UCSD-AML1 (cell line): ENCODE measurements around the gene SRL.
"Not testable (repeated sequence)": the region's sequence is repeated elsewhere in the genome, so short reads cannot be mapped to it uniquely, and the experiment has no call there.

ENCODE experiments used
- DNase-seq: peaks from one replicate; lab custom pipeline; 2025; ENCODE audit not compliant: unreplicated experiment; lab: John Stamatoyannopoulos, UW

SRL gene

GRCh38 chr16:4169415-4169814 lies 72.5 kb downstream of the SRL start:
- no peak for DNase-seq

DNA sequence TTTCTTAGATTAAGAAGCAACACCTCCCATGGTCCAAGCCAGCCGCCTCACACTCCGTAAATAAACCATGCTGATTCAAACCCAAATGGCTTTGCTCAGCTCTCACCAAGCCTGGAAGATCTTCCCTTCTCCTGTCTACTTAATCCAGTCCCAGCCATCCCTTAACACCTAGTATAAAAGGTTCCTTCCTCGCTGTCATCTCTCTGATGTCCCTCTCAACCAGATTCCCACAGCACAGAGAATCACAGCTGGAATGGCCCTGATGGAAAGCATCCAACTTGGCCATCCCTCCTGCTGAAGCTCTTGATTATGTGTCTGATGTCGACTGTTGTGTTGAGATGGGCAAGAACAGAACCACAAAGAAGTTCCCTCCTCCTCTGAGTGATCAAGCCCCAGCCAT lies 75.1 kb downstream of the SRL start:
- no peak for DNase-seq

DNA sequence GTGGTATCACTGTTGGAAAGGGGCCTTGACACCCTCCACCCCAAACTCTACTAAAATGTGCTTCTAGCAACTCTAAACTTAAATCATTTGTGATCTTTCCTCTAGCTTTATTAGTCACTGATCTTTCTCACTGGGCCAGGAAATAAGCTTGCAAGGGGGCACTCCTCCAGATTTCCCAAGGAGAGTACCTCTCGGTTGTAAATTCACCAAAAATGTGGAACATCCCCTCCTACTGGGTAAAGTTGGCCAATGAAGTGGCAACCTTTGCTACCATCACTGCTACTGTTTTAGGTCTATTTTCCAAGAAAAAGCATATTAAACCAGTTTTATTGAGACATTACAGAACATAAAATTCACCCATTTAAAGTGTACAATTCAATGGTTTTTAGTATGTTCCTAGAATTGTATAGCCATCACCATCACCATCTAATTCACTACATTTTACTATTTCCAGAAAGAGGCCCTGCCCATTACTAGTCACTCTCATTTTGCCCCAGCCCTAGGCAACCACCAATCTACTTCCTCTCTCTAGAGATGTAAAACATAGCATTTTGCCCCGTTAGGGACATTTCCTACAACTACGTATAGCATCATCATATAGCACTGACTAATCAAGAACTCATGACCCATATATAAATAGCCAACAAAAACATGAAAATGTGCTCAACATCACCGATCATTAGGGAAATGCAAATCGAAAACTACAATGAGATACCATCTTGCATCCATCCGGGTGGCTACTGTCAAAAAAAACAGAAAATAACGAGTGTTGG lies 81.0 kb downstream of the SRL start:
- DNase-seq, result no peak

DNA sequence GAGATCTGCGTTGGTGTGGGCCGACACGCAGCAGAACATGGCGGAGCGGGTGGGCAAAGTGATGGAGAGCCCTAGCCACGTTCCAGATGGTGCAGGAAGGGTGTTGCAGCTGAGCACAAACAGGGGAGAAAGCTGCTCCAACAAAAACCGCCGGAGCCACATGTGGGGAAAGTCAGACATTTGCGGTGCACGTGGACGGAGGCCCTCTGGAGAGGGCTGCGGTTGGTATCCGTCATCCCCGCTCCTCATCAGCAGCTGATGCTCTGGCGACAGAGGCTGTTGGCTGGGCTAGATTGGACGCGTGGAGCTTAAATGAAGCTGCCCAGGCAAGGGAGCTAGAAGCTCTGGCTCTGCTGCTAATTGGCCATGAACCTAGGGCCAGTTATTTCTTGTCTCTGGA lies 82.2 kb downstream of the SRL start:
- no peak for DNase-seq

DNA sequence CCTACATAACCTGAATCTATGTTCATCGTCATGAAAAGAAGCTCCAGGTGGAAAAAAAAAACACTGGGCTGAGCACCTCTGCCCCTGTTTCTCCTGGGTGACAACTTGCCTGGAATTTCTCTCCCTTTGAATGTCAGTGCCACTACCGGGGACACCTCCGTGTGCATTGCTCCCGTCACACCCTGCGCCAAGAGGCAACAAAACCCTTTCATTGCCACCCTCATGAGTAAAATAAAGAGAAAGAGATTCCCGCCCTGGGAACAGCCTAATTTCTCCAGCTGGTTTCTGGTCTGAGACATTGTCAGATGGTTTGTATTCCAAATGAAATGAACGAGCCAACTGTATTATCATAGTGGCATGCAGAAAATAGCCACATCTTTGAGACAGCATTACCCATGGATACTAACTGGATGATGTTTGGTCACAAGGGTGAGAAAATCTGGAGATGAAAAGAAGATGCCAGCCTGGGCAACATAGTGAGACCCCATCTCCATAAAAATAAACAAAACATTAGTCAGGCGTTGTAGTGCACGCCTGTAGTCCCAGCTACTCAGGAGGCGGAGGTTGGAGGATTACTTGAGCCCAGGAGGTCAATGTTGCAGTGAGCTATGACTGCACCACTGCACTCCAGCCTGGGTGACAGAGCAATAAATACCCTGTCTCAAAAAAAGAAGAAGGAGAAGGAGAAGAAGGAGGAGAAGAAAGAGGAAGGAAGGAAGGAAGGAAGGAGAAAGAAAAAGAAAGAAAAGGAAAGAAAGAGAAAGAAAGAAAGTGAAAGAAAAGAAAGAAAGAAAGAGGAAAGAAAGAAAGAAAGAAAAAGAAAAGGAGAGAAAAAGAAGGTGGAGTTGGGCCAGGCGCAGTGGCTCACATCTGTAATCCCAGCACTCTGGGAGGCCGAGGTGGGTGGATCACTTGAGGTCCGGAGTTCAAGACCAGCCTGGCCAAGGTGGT lies 83.5 kb downstream of the SRL start:
- no peak for DNase-seq

GRCh38 chr16:4157376-4157825 lies 84.5 kb downstream of the SRL start:
- no peak for DNase-seq

DNA sequence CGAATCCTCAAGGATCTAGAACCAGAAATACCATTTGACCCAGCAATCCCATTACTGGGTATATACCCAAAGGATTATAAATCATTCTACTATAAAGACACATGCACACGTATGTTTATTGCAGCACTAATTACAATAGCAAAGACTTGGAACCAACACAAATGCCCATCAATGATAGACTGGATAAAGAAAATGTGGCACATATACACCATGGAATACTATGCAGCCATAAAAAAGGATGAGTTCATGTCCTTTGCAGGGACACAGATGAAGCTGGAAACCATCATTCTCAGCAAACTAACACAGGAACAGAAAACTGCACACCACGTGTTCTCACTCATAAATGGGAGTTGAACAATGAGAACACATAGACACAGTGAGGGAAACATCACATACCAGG lies 85.4 kb downstream of the SRL start:
- DNase-seq, result not testable (repeated sequence)

DNA sequence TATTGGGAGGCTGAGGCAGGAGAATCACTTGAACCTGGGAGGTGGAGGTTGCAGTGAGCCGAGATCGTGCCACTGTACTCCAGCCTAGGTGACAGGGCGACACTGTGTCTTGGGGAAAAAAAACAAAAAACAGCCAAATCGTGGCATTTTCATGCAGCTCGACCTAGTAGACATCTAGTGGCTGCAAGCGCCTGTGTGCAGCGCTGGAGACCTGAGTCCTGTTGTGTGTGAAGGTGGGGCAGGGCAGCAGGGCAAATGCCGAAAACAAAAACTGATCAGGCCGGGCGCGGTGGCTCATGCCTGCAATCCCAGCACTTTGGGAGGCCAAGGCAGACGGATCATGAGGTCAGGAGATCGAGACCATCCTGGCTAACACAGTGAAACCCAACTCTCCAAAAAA lies 88.5 kb downstream of the SRL start:
- not testable (repeated sequence) for DNase-seq

GRCh38 chr16:4152267-4152666 lies 89.6 kb downstream of the SRL start:
- no peak for DNase-seq

GRCh38 chr16:4147236-4147635 lies 94.6 kb downstream of the SRL start:
- no peak for DNase-seq

DNA sequence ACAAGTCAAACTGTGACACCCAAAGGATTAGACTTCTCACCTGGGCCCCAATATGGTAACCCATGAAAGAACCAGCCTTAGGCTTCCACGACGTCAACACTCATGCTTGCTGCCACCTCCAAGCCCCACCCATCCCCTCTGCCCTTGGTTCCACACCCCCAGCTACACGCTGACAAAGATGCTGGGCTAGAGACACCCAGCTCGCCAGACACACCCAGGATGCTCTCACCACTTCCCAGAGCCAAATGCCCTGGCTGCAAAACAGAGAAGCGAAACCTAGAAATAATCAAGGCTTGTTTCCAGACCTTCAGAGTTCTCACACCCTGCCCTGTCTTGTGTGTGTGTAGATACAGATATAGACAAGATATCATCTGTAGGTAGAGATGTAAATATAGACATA lies 99.6 kb downstream of the SRL start:
- DNase-seq, result no peak

- no peak for DNase-seq
Measured at GRCh38 chr16:4141604-4142003, 100.3 kb downstream of the SRL start.

- no peak for DNase-seq
Measured at GRCh38 chr16:4140652-4141051, 101.2 kb downstream of the SRL start.

DNA sequence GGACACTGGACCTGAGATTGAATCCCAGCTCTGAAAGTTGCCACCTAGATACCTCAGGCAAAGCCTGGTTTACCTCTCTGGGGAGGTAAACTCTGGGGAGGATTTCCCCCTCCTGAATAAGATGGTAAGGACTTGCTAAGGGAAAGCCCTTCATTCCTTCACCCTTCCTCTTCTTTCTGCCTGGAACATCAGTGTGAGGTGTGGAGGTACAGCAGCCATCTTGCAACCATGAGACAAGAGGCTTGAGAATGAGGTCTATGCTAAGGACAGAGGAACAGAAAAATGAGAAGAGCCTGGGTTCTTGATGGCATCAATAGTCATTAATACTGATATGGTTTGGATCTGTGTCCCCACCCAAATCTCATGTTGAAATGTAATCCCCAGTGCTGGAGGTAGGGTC lies 101.9 kb downstream of the SRL start:
- DNase-seq, result no peak
